Activated CD4-positive, CD25-positive, alpha-beta regulatory T cell (primary cell): ENCODE results near the gene OR8G1.
A peak's percentile ranks its signal among the peaks of the same experiment; 100 is the strongest.
"Not testable (repeated sequence)": the region's sequence is repeated elsewhere in the genome, so short reads cannot be mapped to it uniquely, and the experiment has no call there.

ENCODE experiments used
- DNase-seq, 4 experiments: peaks; one replicate each; lab custom pipeline; 2025; lab: John Stamatoyannopoulos, UW

The OR8G1 gene

DNA sequence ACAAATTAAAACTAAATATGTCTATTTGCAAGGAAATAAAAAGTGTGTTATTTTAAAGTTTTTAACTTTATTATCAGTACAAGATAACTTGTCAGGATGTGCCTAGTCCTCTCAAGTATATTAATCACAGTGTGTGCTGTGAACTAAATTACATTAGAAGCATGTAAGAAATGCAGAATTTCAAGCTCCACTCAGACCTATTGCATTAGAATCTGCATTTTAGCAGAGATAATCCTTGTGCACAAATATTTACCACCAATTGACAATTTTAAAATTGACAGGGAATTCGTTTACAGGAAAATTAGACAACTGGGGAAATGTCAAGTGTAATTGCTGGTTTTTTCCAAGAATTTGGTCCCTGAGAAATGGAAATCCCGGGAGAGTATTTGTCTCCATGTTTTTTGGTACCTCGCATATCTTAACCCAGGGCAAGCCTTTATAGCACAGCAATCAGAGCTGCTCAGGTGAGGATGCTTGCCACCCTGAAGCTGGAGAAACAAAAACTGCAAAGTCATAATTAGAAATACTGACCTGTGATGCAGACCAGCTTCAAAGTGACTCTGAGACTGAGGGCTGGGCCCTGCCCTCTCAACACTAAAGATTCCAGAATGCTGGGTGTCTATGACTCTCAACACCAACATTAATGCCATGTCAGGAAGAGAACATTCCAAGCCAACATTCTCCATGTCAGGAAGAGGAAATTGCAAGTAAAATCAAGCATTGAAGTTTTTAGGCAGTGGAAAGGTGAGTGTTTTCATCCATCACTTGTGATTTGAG is at the start of gene OR8G1:
OR8G1 (plus strand) TSS at position 475 of the 777 bp plus-strand sequence. CDS start 8,581 bp downstream, outside the sequence.
- DNase-seq, result no peak

DNA sequence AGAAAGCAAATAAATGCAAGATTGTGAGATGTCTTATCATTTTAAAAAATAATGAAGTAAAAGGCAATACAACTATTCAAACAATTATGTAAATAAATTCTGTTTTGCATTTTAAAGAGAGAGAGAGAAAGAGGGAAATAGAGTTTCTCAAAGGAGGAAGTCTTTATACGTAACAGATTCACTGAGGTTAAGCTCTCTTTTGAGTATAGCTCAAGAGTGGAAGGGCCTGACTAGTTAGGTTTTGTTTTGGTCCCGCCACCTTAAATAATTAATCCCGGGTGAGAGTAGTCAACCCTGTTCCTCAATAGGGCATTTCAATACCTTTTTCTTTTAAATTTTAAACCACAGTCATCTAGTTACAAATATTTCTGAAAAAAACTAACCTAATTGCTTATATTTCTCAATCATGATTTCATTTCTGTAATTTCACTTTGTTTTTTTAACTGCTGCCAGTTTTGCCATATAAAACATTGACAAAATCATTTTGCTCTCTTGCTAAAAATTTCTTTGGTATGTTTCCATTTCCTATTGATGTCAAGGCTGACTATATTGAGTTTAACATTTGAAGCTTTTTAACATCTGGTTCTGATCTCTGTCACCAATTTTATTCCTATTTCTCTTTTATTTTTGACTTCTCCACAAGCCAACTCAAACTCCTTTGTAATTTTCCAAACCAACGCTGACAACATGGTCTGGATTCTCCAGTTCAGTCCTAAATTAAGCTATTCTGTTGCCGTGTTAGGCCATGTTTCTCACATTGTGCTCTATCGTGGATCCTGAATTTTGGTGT is 47.5 kb upstream of the OR8G1 start:
- DNase-seq, result no peak

GRCh38 chr11:124194293-124195188 is 46.4 kb upstream of the OR8G1 start:
- no peak for DNase-seq

DNA sequence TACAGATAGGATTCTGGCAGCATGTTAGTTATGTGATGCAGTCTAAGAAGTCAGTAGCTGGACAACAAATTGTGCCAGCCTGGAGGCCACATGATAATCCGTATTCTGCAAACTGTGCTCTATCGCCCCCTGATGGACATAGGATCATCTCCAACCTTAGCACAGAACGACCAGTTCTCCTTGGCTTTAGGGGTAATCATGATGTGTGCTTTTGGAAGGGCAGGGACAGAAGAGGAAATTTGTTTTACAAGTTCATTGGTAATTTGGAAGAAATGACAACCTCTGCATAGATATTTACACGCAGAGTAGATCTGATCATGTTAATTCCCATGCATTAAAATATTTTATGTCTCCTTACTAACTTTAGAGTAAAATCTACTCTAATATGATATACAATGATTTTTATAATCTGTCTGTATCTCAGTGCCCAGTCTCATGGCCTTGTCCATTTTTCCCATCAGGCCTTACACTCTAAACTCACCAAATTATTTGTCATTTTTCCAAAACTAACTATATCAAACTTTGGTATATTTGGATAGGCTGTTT is 45.6 kb upstream of the OR8G1 start:
- DNase-seq, result peak in 1 of 4 experiments; percentile 7

DNA sequence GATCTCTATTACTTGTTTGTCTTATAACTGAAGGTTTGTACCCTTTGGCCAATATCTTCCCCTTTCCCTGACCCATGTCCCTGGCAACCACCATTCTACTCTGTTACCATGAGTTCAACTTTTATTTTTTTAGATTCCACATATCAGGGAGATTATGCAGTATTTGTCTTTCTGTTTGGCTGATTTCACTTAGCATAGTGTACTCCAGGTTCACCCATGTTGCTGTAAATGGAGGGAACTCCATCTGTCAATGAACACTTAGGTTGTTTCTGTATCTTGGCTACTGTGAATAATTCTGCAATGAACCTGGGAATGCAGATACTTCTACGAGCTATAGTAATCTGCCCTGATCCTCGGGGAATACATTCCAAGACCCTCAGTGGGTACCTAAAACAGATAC is 42.9 kb upstream of the OR8G1 start:
- no peak for DNase-seq

GRCh38 chr11:124198897-124199296 is 42.0 kb upstream of the OR8G1 start:
- DNase-seq, result no peak

- no peak for DNase-seq
Observed at GRCh38 chr11:124199702-124200101, 41.2 kb upstream of the OR8G1 start.

DNA sequence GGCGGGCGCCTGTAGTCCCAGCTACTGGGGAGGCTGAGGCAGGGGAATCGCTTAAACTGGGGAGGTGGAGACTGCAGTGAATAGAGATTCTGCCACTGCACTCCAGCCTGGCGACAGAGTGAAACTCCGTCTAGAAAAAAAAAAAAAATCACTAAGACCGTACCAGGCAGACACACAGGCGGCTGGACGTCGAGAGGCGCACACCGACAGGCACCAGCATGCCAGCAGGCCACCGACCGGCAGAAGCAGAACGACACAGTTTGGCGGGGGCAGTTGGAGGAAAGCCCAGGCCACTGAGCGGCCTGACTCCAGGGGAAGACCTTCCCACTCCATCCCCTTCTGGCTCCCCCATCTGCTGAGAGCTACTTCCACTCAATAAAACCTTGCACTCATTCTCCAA is 40.2 kb upstream of the OR8G1 start:
- DNase-seq, result no peak

- DNase-seq, result no peak
Observed at GRCh38 chr11:124202951-124203350, 37.9 kb upstream of the OR8G1 start.

- DNase-seq, result no peak
Observed at GRCh38 chr11:124204008-124204407, 36.9 kb upstream of the OR8G1 start.

GRCh38 chr11:124207102-124207792 is 33.6 kb upstream of the OR8G1 start:
- no peak for DNase-seq

GRCh38 chr11:124209824-124210357 is 31.0 kb upstream of the OR8G1 start:
- DNase-seq, result no peak

- no peak for DNase-seq
Observed at GRCh38 chr11:124210421-124210820, 30.5 kb upstream of the OR8G1 start.

- no peak for DNase-seq
Observed at GRCh38 chr11:124211321-124211720, 29.6 kb upstream of the OR8G1 start.

- no peak for DNase-seq
Observed at GRCh38 chr11:124214027-124214426, 26.9 kb upstream of the OR8G1 start.

- no peak for DNase-seq
Observed at GRCh38 chr11:124219126-124219525, 21.8 kb upstream of the OR8G1 start.

DNA sequence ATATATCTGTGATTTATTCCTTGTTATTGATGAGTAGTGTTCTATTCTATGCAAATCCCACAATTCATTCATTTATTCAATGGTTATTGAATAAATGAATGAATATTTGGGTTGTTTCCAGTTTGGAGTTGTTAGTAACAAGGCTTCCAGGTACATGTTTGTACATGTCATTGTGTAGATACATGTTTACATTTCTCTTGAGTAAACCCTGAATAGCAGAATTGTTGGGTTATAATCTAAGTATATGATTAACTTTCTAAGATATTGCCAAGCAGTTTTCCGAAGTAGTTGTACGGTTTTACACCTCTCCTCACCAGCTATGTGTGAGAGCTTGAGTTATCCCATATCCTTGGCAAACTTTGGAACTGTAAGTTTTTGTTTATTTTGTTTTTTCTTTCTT is 18.5 kb upstream of the OR8G1 start:
- no peak for DNase-seq

GRCh38 chr11:124224618-124225423 is 16.1 kb upstream of the OR8G1 start:
- DNase-seq, result not testable (repeated sequence)

- DNase-seq, result no peak
Observed at GRCh38 chr11:124225471-124225870, 15.4 kb upstream of the OR8G1 start.

DNA sequence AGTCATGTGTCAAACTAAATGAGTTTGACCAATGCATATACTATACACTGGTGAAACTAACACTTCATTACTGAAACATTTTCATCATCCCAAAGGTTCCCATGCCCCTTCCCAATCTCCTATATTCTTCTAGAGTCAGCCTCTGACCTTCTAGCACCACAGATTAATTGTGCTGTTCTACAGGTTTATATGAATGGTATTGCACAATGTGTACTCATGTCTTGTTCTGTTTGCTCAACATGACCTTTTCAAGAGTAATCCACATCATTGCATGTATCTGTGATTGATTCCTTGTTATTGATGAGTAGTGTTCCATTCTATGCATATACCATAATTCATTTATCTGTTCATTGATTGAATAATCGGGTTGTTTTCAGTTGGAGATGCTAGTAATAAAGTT is 7.5 kb upstream of the OR8G1 start:
- no peak for DNase-seq
